Hindlimb muscle (tissue), 1 donor: ENCODE measurements around the gene VEPH1. TPM values are rescaled to one million over a fixed set of nuclear protein-coding genes. Genes with fewer than 3 reads are reported as not detected.
A peak's percentile ranks its signal among the peaks of the same experiment; 100 is the strongest.

Experiments used
- DNase-seq: peaks from one replicate; pipeline ENCODE4 v3.0.0-alpha.2; 2013
- polyA plus RNA-seq: library from polyadenylated mRNA; unstranded; fragments of 120-200 nt; gene quantifications from one replicate; pipeline ENCODE4 v1.2.1, GENCODE V29; 2013; ENCODE audit not compliant: insufficient read length

Gene VEPH1
- polyA plus RNA-seq, 1 donor, result 1.0 TPM

DNA sequence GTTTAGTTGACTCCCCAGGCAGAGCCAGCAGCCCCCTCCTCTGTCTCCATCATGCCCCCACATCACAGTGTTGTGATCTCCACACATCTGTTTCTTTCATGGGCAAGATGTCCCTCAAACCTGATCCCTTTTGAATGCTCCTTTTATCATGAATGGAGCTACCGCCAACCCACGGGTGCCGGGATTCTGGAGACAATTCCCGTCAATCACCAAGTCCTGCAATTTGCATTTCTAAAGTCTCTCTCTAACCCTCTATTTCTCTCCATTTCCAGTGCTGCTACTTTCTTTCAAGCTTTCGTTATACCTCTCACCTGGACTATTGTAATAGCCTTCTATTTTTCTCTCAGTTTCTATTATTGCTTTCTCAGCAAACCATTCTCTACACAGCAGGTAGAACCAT is 253.6 kb downstream of the VEPH1 start:
- DNase-seq, result no peak

- DNase-seq, result peak; percentile 24
Observed at GRCh38 chr3:157248590-157249422, 254.4 kb downstream of the VEPH1 start.

DNA sequence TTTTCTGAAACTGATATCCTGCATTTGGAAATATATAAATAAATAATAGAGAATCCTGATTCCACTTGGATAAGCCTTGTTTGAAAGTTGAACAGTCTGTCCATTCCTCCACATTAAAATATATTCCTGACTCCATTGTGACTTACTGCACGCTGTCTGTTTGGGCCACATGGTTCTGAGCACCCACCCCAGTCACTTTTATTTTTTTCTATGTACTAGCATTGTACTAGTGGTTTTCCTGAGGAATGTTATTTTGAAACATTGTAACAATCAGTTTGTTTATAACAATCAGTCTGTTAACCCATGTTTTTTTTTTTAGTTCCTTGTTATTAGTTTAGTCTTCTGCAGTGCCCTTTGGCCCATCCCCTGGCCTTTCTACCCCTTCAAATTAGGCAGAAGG is 255.8 kb downstream of the VEPH1 start:
- DNase-seq, result no peak

DNA sequence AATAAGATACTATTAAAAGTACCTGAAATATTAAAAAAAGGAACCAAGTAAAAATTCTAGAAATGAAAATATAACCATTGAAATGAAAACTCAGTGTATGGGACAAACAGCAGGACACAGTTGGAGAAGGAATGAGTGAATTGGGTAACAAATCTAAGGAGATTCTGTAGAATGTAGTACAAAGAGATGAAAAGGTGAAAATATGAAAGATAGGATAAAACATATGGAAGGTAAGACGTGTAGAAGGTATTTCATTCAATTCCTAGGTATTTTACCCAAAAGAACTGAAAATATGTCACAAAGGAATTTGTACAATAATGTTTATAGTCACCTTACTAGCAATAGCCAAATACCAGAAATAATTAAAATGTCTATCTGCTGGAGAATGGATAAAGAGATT is 260.4 kb downstream of the VEPH1 start:
- DNase-seq, result no peak

DNA sequence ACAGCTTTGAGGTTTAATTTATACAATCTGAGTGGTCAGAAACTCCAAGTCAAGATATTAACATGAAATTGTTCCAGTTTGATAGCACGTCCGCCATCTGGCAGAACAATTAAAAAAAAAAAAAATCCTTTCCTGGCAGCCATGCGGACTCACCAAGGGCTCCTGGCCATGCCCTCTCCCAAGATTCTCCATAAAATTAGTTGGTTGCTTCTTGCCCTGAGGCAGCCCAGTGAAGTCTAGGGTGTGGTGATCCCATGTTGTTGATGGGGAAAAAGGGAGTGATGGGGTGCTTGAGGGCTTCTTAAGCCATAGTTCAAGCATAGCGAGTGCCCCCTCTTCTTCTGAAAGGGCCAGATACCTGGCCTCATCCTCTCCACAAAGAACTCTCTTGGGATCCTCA is 261.6 kb downstream of the VEPH1 start:
- no peak for DNase-seq

DNA sequence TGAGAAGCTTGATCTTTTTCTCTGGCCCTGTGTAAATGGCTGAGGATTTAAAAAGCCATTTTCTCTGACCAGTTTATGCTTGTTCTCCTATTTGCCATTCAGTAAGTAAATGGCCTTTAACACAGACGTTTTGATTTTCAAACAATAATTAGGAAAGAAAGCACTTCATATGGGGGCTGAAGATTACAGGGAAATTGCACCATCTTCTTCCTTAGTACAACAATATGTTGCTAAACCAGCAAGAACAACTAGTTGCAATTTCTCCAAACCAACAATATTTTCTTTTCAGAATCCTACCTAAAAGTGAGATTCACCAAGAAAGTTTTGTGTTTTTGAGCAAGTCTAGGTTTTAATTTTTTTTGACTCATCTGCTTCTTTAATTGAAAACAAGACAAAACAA is 262.8 kb downstream of the VEPH1 start:
- DNase-seq, result no peak

DNA sequence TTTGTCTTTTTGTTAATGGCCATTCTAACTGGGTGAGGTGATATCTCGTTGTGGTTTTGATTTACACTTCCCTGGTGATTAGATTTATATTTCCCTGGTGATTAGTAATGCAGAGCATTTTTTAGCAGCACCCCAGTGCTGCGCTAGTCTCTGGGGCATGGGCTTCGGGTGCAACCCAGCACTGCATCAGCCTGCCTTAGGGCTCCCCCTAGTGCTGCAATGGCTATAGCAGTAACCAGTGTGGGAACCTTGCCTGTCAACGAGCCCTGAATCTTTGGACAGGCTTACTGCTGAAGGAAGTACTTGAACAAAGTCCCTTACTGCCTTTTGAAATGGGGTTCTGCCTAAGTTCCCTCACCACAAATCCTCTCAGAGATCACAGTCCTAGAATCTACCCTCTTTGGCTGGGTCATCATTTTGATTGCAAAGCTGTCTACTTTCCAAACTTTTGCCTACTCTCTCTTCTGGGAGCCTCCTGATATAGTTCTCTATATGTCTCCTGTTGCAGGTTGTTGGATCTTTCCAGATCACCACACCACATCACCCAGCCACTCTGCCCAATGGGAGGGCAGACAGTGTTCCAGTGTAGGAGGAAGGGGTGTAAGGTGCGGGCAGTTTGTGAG is 264.0 kb downstream of the VEPH1 start:
- peak; percentile 20 for DNase-seq

DNA sequence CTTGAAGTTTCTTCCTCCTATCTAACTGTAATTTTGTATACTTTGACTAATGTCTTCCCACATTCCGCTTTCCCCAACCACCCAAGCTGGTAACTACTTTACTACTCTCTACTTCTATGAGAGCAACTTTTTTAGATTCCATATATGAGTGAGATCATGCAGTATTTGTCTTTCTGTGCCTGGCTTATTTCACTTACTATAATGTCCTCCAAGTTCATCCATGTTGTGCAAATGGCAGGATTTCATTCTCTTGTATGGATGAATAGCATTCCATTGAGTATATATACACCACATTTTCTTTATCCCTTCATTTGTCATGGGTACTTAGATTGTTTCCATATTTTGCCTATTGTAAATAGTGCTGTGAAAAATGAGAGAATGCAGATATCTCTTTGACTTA is 264.8 kb downstream of the VEPH1 start:
- DNase-seq, result no peak

GRCh38 chr3:157237886-157238285 is 265.3 kb downstream of the VEPH1 start:
- no peak for DNase-seq

DNA sequence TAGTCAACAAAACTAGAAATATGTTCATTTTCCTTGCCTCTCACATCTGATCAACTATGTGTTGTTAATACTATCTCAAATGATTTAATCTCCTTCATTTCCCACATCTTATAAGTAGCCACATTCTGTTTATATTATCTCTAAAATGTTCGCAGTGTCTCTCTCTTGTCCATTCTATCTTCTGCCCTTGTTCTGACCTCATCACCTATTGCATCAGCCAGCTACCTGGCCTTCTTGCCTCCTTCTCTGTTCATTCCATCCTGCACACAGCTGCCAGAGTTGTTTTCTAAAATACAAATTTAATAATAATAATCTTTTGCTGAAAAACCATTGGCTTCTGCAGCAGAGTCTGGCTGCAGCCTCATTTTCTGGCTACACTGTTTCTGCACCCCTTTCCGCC is 267.9 kb downstream of the VEPH1 start:
- no peak for DNase-seq

DNA sequence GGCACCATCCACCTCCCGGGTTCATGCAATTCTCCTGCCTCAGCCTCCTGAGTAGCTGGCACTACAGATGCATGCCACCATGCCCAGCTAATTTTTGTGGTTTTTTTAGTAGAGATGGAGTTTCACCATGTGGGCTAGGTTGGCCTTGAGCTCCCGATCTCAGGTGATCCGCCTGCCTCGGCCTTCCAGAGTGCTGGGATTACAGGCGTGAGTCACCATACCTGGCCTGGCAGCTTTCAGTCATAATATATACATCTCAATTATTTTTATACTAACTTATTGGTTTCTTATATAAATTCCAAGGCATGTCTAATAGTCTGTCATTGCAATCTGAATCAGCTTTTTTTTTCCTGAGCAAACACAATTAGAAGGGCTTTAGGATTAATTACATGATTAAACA is 269.3 kb downstream of the VEPH1 start:
- DNase-seq, result no peak

DNA sequence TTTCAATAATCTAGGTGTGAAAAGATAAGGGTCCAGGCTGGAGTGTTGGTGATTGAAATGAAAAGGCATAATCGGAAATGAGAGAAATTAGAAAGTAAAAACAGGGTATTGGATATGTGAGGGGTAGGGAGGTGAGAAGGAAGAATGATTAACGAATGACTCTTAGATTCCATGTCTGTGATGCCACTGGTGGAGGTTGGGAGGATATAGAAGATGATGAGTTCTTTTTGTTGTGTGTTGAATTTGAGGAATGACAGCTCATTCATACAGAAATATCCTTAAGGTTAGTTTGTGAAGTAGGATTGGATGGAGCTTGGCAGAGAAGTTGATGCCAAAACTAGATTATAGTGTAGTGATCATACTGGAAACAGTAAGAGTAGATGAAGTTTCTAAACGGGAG is 271.1 kb downstream of the VEPH1 start:
- no peak for DNase-seq

GRCh38 chr3:157231071-157231470 is 272.1 kb downstream of the VEPH1 start:
- DNase-seq, result no peak

- no peak for DNase-seq
Observed at GRCh38 chr3:157226173-157226847, 276.9 kb downstream of the VEPH1 start.

DNA sequence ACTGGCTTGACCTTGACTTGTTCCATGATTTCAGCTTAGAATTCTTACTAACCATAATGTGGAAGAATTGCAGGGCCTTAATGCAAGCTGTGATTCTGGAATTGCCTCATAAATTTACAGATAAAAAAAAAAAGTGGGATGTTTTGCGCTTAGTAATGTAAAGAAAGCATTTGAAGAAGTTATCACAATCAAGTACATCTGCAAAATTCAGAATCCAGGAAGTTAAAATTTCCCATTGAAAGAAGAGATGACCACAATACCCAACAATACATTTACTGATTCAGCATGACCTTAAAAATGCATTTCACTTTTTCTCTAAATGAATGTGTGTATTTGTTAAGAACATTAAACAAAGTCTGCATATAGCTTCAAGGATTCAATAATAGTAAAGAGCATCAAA is 278.2 kb downstream of the VEPH1 start:
- no peak for DNase-seq

GRCh38 chr3:157220883-157221282 is 282.3 kb downstream of the VEPH1 start:
- DNase-seq, result no peak

DNA sequence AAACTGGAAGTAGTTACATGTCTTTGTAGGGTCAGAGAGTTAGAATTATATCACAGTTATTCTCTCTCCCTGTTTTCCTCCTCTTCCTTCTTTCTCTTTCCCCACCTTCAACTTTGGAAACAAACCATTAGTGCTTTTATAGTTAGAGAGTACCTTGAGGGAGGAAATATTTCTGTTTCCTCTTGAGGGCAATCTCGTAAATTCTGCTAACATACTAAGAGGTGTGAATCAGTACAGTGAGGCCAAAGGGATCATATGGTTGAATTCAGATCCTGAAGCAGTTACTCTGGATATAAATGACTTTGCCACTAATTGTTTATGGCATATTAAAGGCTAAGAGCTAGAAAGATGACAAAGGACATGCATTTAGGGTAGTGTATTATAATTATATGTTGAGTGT is 283.0 kb downstream of the VEPH1 start:
- no peak for DNase-seq

- no peak for DNase-seq
Observed at GRCh38 chr3:157219215-157219614, 284.0 kb downstream of the VEPH1 start.

Other genes with a start within 250 kb of the VEPH1 start
- 10.1 TPM for gene PTX3, start 66.6 kb downstream of the VEPH1 start, polyA plus RNA-seq